ENCODE measurements around the gene TMUB1. TPM values are rescaled to one million over a fixed set of nuclear protein-coding genes. Genes with fewer than 3 reads are reported as not detected.

The TMUB1 gene
- total RNA-seq, 4 donors from 2014 or later: 33.7 to 78.7 (median 44.2) TPM

- WGBS, 2 donors: 89 to 90% methylated on average over 29 to 30 of the region's 30 CpGs
- intact Hi-C loops (cut with DNase I): loop anchor here (2.0 to 5.0 kb wide), 2 partner anchors 53 to 186 kb away; no protein-coding TSS in a partner anchor
Observed at GRCh38 chr7:151121380-151122170, 38.3 kb upstream of the TMUB1 start.

GRCh38 chr7:151120896-151121295 lies 37.6 kb upstream of the TMUB1 start:
- Histone ChIP-seq H3K9me3 (no peaks in the 10 kb centered on the region), H3K4me1 (peaks cover 15 to 17% of the 10 kb centered on the region in 2 donors), H3K27ac (no peak overlapping the region), H3K36me3 (peaks cover 38 to 56% of the 10 kb centered on the region in 2 donors), H3K4me3 (replicated peaks in 1 of 3) (no peak overlapping the region), H3K27me3 (no peaks in the 10 kb centered on the region)
- WGBS, 2 donors: 92 to 94% methylated on average over 22 of the region's 22 CpGs
- no peak for DNase-seq
- intact Hi-C loops (cut with DNase I): loop anchor here (2.0 to 5.0 kb wide), 2 partner anchors 54 to 186 kb away; no protein-coding TSS in a partner anchor
- TF ChIP-seq CTCF (IDR thresholded peaks at IDR 0.05): no peak
- TF ChIP-seq POLR2A (IDR thresholded peaks at IDR 0.05): no peak

More at GRCh38 chr7:151121380-151122170, 38.3 kb upstream of the TMUB1 start:
- H3K27ac ChIP-seq: no peak overlapping the region
- no peaks in the 10 kb centered on the region for H3K27me3 ChIP-seq
- no peak overlapping the region for H3K4me3 ChIP-seq (replicated peaks in 1 of 3)
- no peaks in the 10 kb centered on the region for H3K9me3 ChIP-seq
- H3K4me1 ChIP-seq: peaks cover 17 to 19% of the 10 kb centered on the region in 2 donors
- no peak for DNase-seq
- peaks cover 38 to 56% of the 10 kb centered on the region in 2 donors for H3K36me3 ChIP-seq
- TF ChIP-seq POLR2A (IDR thresholded peaks at IDR 0.05): no peak
- TF ChIP-seq CTCF (IDR thresholded peaks at IDR 0.05): no peak

DNA sequence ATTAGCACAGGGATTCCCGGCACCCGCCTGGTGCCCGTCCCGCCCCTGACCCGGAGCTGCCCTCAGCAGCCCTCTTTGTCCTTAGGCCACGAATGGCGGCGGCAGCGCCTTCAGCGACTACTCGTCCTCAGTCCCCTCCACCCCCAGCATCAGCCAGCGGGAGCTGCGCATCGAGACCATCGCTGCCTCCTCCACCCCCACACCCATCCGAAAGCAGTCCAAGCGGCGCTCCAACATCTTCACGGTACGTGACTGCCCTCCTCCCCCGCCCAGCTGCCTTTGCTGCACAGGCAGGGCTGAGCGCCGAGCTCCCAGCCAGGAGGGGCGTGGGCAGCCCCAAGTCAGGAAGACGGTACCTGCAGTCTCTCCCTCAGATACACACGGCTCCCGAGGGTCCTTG lies 36.6 kb upstream of the TMUB1 start:
- H3K36me3 ChIP-seq: peaks cover 38 to 54% of the 10 kb centered on the region in 2 donors
- TF ChIP-seq CTCF (IDR thresholded peaks at IDR 0.05): no peak
- no peak for TF ChIP-seq POLR2A (IDR thresholded peaks at IDR 0.05)
- no peak overlapping the region for H3K27ac ChIP-seq
- WGBS, 2 donors: 97% methylated on average over 23 to 27 of the region's 27 CpGs
- no peak overlapping the region for H3K4me3 ChIP-seq (replicated peaks in 1 of 3)
- H3K27me3 ChIP-seq: no peaks in the 10 kb centered on the region
- DNase-seq: no peak
- intact Hi-C loops (cut with DNase I): loop anchor here (2.0 to 5.0 kb wide), 2 partner anchors 55 to 187 kb away; no protein-coding TSS in a partner anchor
- peaks cover 5 to 10% of the 10 kb centered on the region in 2 donors for H3K4me1 ChIP-seq
- H3K9me3 ChIP-seq: no peaks in the 10 kb centered on the region

DNA sequence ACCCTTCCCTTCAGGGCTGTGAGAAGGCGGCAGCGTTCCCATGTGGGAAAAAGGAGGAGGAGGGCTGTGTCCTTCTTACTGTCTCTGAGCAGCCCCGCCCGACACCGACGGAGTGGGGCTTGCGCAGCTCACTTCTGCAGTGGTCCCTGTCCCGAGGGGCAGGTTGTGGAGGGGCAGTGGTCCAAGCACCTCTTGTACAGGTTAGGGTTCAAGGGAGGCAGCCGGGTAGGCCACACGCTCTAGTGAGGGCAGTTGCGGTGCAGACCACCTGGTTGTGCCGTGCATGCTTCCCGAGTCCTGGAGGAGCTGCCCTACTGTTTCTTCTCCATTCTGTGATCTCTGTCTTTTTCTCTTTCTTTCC lies 35.7 kb upstream of the TMUB1 start:
- Histone ChIP-seq H3K9me3 (no peaks in the 10 kb centered on the region), H3K36me3 (peaks cover 38 to 50% of the 10 kb centered on the region in 2 donors), H3K4me3 (replicated peaks in 1 of 3) (no peak overlapping the region), H3K27ac (no peak overlapping the region), H3K4me1 (peaks cover 10% of the 10 kb centered on the region in 2 donors), H3K27me3 (no peaks in the 10 kb centered on the region)
- no peak for DNase-seq
- WGBS, 2 donors: 94 to 97% methylated on average over 7 to 13 of the region's 13 CpGs
- intact Hi-C loops (cut with DNase I): no loop called here
- TF ChIP-seq CTCF (IDR thresholded peaks at IDR 0.05) (no peak), POLR2A (IDR thresholded peaks at IDR 0.05) (no peak)

Data from thyroid gland (tissue), 4 donors.